B cell (primary cell): Measurements from ENCODE around the gene ARHGEF26. TPM values are rescaled to one million over a fixed set of nuclear protein-coding genes. Genes with fewer than 3 reads are reported as not detected.

Experiments
- ATAC-seq: fragments of 200-7000 bp; cut with Tn5 transposase; one replicate; pipeline ENCODE4 v1.10.0; 2021; ENCODE audit warnings: low read depth, mild to moderate bottlenecking, moderate number of reproducible peaks, moderate library complexity
- CTCF ChIA-PET: fragments of 350-600 bp; sonication (Branson Sonifier 250); formaldehyde crosslinking; loops from one replicate; lab custom pipeline; 2021; ENCODE audit warnings: antibody characterized with exemption, inconsistent platforms; lab: Charles Lee
- POLR2A ChIA-PET: fragments of 350-600 bp; sonication (Branson Sonifier 250); formaldehyde crosslinking; loops from one replicate; lab custom pipeline; 2021; ENCODE audit warnings: antibody characterized with exemption; lab: Charles Lee
- DNase-seq: peaks from one replicate; pipeline ENCODE4 v3.0.0; 2013
- H2AFZ ChIP-seq: 2 replicates; pipeline ENCODE4 v1.6.1; 2012; ENCODE audit warnings: mild to moderate bottlenecking, low read depth, low read length; ENCODE audit not compliant: insufficient read depth, poor library complexity, severe bottlenecking
- H3K27ac ChIP-seq, 2 donors: 1 replicate in 1 of 2; 2 replicates in 1 of 2; pipeline ENCODE4 v1.5.1; 2012 to 2013; ENCODE audit warnings: low read length in 2 of 2, mild to moderate bottlenecking in 2 of 2, moderate library complexity in 1 of 2
- H3K27me3 ChIP-seq, 4 experiments: fragments of 200-600 bp in 1 of 4; sonication (generic) in 1 of 4; replicated peaks in 1 of 4; 1 replicate in 2 of 4; 2 replicates in 2 of 4; pipeline versions ENCODE4 v1.6.1 to v1.7.0; 2013 to 2016; ENCODE audit warnings: low read length in 3 of 4, mild to moderate bottlenecking in 2 of 4, mixed read lengths in 1 of 4, moderate library complexity in 1 of 4; ENCODE audit not compliant: insufficient read depth in 4 of 4, control insufficient read depth in 3 of 4; ENCODE audit errors: control extremely low read depth in 1 of 4
- H3K36me3 ChIP-seq, 2 experiments: replicated peaks in 1 of 2; 1 replicate in 1 of 2; 2 replicates in 1 of 2; pipeline versions ENCODE4 v1.6.1 to v1.7.1; 2013; ENCODE audit warnings: low read length in 1 of 2; ENCODE audit not compliant: insufficient read depth in 2 of 2, control insufficient read depth in 1 of 2; ENCODE audit errors: control extremely low read depth in 1 of 2, extremely low read depth in 1 of 2
- H3K4me1 ChIP-seq, 2 donors: fragments of 200-600 bp in 1 of 2; sonication (generic) in 1 of 2; 1 replicate in 1 of 2; 2 replicates in 1 of 2; pipeline versions ENCODE4 v1.5.1 to v1.6.1; 2013 to 2017; ENCODE audit warnings: low read length in 2 of 2; ENCODE audit not compliant: control insufficient read depth in 2 of 2, insufficient read depth in 2 of 2
- H3K4me2 ChIP-seq: replicated peaks from 2 replicates; pipeline ENCODE3; 2012; ENCODE audit warnings: mild to moderate bottlenecking, low read depth, low read length; ENCODE audit not compliant: poor library complexity, severe bottlenecking
- H3K4me3 ChIP-seq, 5 experiments: fragments of 200-600 bp in 1 of 5; sonication (generic) in 1 of 5; 1 replicate in 3 of 5; 2 replicates in 2 of 5; pipeline versions ENCODE4 v1.5.1 to v1.7.0; 2011 to 2016; ENCODE audit warnings: low read length in 4 of 5, mild to moderate bottlenecking in 4 of 5, low read depth in 2 of 5, control low read depth in 1 of 5, moderate library complexity in 1 of 5; ENCODE audit not compliant: insufficient read depth in 1 of 5; ENCODE audit errors: control extremely low read depth in 1 of 5, extremely low read depth in 1 of 5
- H3K79me2 ChIP-seq: fragments of 200-600 bp; sonication (generic); one replicate; pipeline ENCODE4 v1.6.0; 2016; ENCODE audit warnings: low read length; ENCODE audit not compliant: control insufficient read depth, insufficient read depth
- H3K9ac ChIP-seq: fragments of 200-600 bp; sonication (generic); 2 replicates; pipeline ENCODE4 v1.6.1; 2017; ENCODE audit warnings: mild to moderate bottlenecking, low read length, moderate library complexity
- H3K9me3 ChIP-seq, 3 donors: one replicate each; pipeline versions ENCODE4 v1.6.1 to v1.7.1; 2013; ENCODE audit warnings: low read length in 2 of 3; ENCODE audit not compliant: control insufficient read depth in 2 of 3, insufficient read depth in 1 of 3; ENCODE audit errors: control extremely low read depth in 1 of 3
- H4K20me1 ChIP-seq: 2 replicates; pipeline ENCODE4 v1.6.0; 2012; ENCODE audit warnings: mild to moderate bottlenecking, low read length; ENCODE audit not compliant: insufficient read depth, control insufficient read depth, poor library complexity, severe bottlenecking
- H3K27ac Mint-ChIP-seq: one replicate; pipeline ENCODE4 v1.8.0; 2021; ENCODE audit warnings: mixed read lengths
- H3K27me3 Mint-ChIP-seq: one replicate; pipeline ENCODE4 v1.8.0; 2021; ENCODE audit warnings: mixed read lengths
- H3K4me1 Mint-ChIP-seq: one replicate; pipeline ENCODE4 v1.8.0; 2021; ENCODE audit warnings: mixed read lengths
- H3K4me3 Mint-ChIP-seq: one replicate; pipeline ENCODE4 v1.8.0; 2021; ENCODE audit warnings: mixed read lengths
- H3K9me3 Mint-ChIP-seq: one replicate; pipeline ENCODE4 v1.8.0; 2022; ENCODE audit warnings: mixed read lengths; ENCODE audit not compliant: insufficient read depth
- CTCF ChIP-seq: fragments of 200-600 bp; IDR thresholded peaks from one replicate; pipeline ENCODE4 v1.8.0; 2022; ENCODE audit warnings: antibody characterized with exemption, mild to moderate bottlenecking
- EZH2 ChIP-seq: IDR thresholded peaks from 2 replicates; pipeline ENCODE4 v1.6.1; 2012; ENCODE audit warnings: borderline replicate concordance, low read depth, mild to moderate bottlenecking, moderate library complexity, low read length; ENCODE audit not compliant: insufficient read depth, poor library complexity, severe bottlenecking
- WGBS: methylation state at CpG from one replicate; pipeline ENCODE4 v1.1.5; 2013; ENCODE audit warnings: missing lambda C conversion rate; ENCODE audit not compliant: insufficient coverage; 5-methylcytosine and 5-hydroxymethylcytosine counted together
- intact Hi-C: fragments of 100-400 bp; cut with micrococcal nuclease; formaldehyde crosslinking; loops from one replicate; pipeline ENCODE4 v1.10.0; 2022
- polyA plus RNA-seq: library from polyadenylated mRNA; depleted of rRNA; stranded (reverse); fragments of >200 nt; gene quantifications from 2 replicates; pipeline ENCODE4 v1.2.3, GENCODE V29; 2012
- total RNA-seq, 2 donors: library from RNA; stranded (reverse); fragments of 120-200 nt in 1 of 2; gene quantifications; 1 replicate in 1 of 2; 2 replicates in 1 of 2; pipeline versions ENCODE4 v1.2.3 to v1.2.4, GENCODE V29; 2013 to 2022

ARHGEF26 gene
- total and polyA plus RNA-seq, 2 donors (not counting 1 experiment from before 2014, with no cell fraction given), result not detected

GRCh38 chr3:154220462-154220861 is 99.3 kb downstream of the ARHGEF26 start:
- no peak for TF ChIP-seq CTCF
- no peak for TF ChIP-seq EZH2
- H3K4me1 ChIP-seq, result no peaks in the 10 kb centered on the region
- Mint-ChIP-seq H3K27ac (no peak overlapping the region), H3K4me3 (no peak overlapping the region), H3K9me3 (no peaks in the 10 kb centered on the region), H3K4me1 (no peaks in the 10 kb centered on the region), H3K27me3 (no peaks in the 10 kb centered on the region)
- no peak overlapping the region for H3K4me2 ChIP-seq
- H3K9ac ChIP-seq, result no peak overlapping the region
- POLR2A ChIA-PET, result no interaction called here
- no peaks in the 10 kb centered on the region for H3K36me3 ChIP-seq
- H3K79me2 ChIP-seq, result no peaks in the 10 kb centered on the region
- intact Hi-C loops, result no loop called here
- no peaks in the 10 kb centered on the region for H3K9me3 ChIP-seq
- DNase-seq, result no peak
- no peak overlapping the region for H2AFZ ChIP-seq
- CTCF ChIA-PET, result no interaction called here
- H3K27me3 ChIP-seq, result no peaks in the 10 kb centered on the region
- no peak for ATAC-seq
- no peak overlapping the region for H3K27ac ChIP-seq
- WGBS, result 100% methylated on average over 1 of the region's 2 CpGs
- no peaks in the 10 kb centered on the region for H4K20me1 ChIP-seq
- no peak overlapping the region for H3K4me3 ChIP-seq

- ATAC-seq, result no peak
- TF ChIP-seq CTCF (no peak), EZH2 (no peak)
- Histone ChIP-seq H3K4me1 (no peaks in the 10 kb centered on the region), H3K27me3 (no peaks in the 10 kb centered on the region), H3K27ac (no peak overlapping the region), H3K79me2 (no peaks in the 10 kb centered on the region), H3K4me2 (no peak overlapping the region), H3K9ac (no peak overlapping the region), H3K9me3 (no peaks in the 10 kb centered on the region), H2AFZ (no peak overlapping the region), H3K4me3 (no peak overlapping the region), H4K20me1 (no peaks in the 10 kb centered on the region), H3K36me3 (no peaks in the 10 kb centered on the region)
- Mint-ChIP-seq H3K4me1 (no peaks in the 10 kb centered on the region), H3K27me3 (no peaks in the 10 kb centered on the region), H3K9me3 (no peaks in the 10 kb centered on the region), H3K4me3 (no peak overlapping the region), H3K27ac (no peak overlapping the region)
- DNase-seq, result no peak
- intact Hi-C loops, result no loop called here
- ChIA-PET CTCF (no interaction called here), POLR2A (no interaction called here)
Observed at GRCh38 chr3:154223519-154223918, 102.3 kb downstream of the ARHGEF26 start.
